PC-9 (cell line): ENCODE measurements around the gene CD3D. TPM values are rescaled to one million over a fixed set of nuclear protein-coding genes. Genes with fewer than 3 reads are reported as not detected.

Experiments used
- Bru-seq: library from RNA; stranded (reverse); fragments of 400-500 nt; gene quantifications from one replicate; lab custom pipeline; 2021; lab: Mats Ljungman, UMichigan
- BruChase-seq, 2 experiments: library from RNA; stranded (reverse); fragments of 400-500 nt; gene quantifications; one replicate each; lab custom pipeline; 2021; lab: Mats Ljungman, UMichigan
- BruUV-seq: library from RNA; stranded (reverse); fragments of 400-500 nt; replicated peaks from 2 replicates; lab custom pipeline; 2021; lab: Mats Ljungman, UMichigan
- CTCF ChIA-PET: fragments of 300-600 bp; sonication (Branson Sonifier 250); formaldehyde crosslinking; loops from one replicate; lab custom pipeline; 2022; ENCODE audit warnings: antibody characterized with exemption; lab: Charles Lee
- POLR2A ChIA-PET: fragments of 300-600 bp; sonication (Branson Sonifier 250); formaldehyde crosslinking; loops from one replicate; lab custom pipeline; 2022; ENCODE audit warnings: antibody characterized with exemption; ENCODE audit not compliant: unreplicated experiment; lab: Charles Lee
- DNase-seq, 2 experiments: peaks; one replicate each; pipeline versions ENCODE4 v3.0.0 to v3.0.0-alpha.2; 2015 to 2022; ENCODE audit warnings: mixed read lengths in 1 of 2
- H2AFZ ChIP-seq: fragments of 200-600 bp; sonication (generic); 2 replicates; pipeline ENCODE4 v1.8.1; 2017; ENCODE audit warnings: antibody characterized with exemption
- H3F3A ChIP-seq: fragments of 200-600 bp; sonication (generic); 2 replicates; pipeline ENCODE4 v1.8.1; 2017; ENCODE audit warnings: antibody characterized with exemption, mild to moderate bottlenecking, low read depth; ENCODE audit not compliant: insufficient read depth
- H3K27ac ChIP-seq: fragments of 200-600 bp; sonication (generic); 2 replicates; pipeline ENCODE4 v1.6.1; 2016; ENCODE audit warnings: mixed run types
- H3K27me3 ChIP-seq: fragments of 200-600 bp; sonication (generic); 2 replicates; pipeline ENCODE4 v1.6.1; 2016; ENCODE audit warnings: low read depth, mixed run types; ENCODE audit not compliant: insufficient read depth
- H3K36me3 ChIP-seq: fragments of 200-600 bp; sonication (generic); 2 replicates; pipeline ENCODE4 v1.6.1; 2016; ENCODE audit warnings: low read depth, mixed run types
- H3K4me1 ChIP-seq: fragments of 200-600 bp; sonication (generic); replicated peaks from 2 replicates; pipeline ENCODE4 v1.6.1; 2016; ENCODE audit warnings: mixed run types; ENCODE audit not compliant: insufficient read depth
- H3K4me2 ChIP-seq: fragments of 200-600 bp; sonication (generic); 2 replicates; pipeline ENCODE4 v1.6.1; 2017; ENCODE audit warnings: mixed run types
- H3K4me3 ChIP-seq: fragments of 200-600 bp; sonication (generic); 2 replicates; pipeline ENCODE4 v1.6.1; 2016; ENCODE audit warnings: mixed run types
- H3K79me2 ChIP-seq: fragments of 200-600 bp; sonication (generic); 2 replicates; pipeline ENCODE4 v1.6.1; 2017; ENCODE audit warnings: low read depth, mixed run types
- H3K9me2 ChIP-seq: fragments of 200-600 bp; sonication (generic); 2 replicates; pipeline ENCODE4 v1.8.1; 2017; ENCODE audit warnings: mild to moderate bottlenecking; ENCODE audit not compliant: insufficient read depth
- H3K9me3 ChIP-seq: fragments of 200-600 bp; sonication (generic); 2 replicates; pipeline ENCODE4 v1.8.1; 2016; ENCODE audit warnings: low read depth; ENCODE audit not compliant: insufficient read depth
- H4K20me1 ChIP-seq: fragments of 200-600 bp; sonication (generic); 2 replicates; pipeline ENCODE4 v1.8.1; 2017; ENCODE audit not compliant: insufficient read depth
- EZH2 ChIP-seq: fragments of 200-600 bp; sonication (generic); IDR thresholded peaks from 2 replicates; pipeline ENCODE4 v1.8.0; 2017; ENCODE audit warnings: antibody characterized with exemption, low read depth
- intact Hi-C: fragments of 100-400 bp; cut with micrococcal nuclease; formaldehyde crosslinking; loops from one replicate; pipeline ENCODE4 v1.10.0; 2022; ENCODE audit not compliant: unreplicated experiment
- long read RNA-seq: library from polyadenylated mRNA; stranded (forward); transcript quantifications from one replicate; pipeline ENCODE4 v2.0.0, GENCODE V29; 2022
- total RNA-seq: library from RNA; stranded (reverse); gene quantifications from 2 replicates; pipeline ENCODE4 v1.2.3, GENCODE V29; 2021
- TF ChIP-seq, protein P1 (sequence below): fragments of 200-600 bp; sonication (generic); conservative IDR thresholded peaks from 2 replicates; pipeline ENCODE4 v1.6.1; 2017; ENCODE audit warnings: mixed run types, antibody characterized with exemption, mild to moderate bottlenecking, moderate library complexity

Gene CD3D
- total RNA-seq, result not detected in 2 replicates
- not detected for Bru-seq, nascent RNA
- BruChase-seq, experiment 1, labeled RNA remaining after a 2-hour chase, result percentile 11 among the genes with signal in this experiment
- not detected for BruChase-seq, experiment 2, labeled RNA remaining after a 6-hour chase
- long read RNA-seq, result 0 reads

DNA sequence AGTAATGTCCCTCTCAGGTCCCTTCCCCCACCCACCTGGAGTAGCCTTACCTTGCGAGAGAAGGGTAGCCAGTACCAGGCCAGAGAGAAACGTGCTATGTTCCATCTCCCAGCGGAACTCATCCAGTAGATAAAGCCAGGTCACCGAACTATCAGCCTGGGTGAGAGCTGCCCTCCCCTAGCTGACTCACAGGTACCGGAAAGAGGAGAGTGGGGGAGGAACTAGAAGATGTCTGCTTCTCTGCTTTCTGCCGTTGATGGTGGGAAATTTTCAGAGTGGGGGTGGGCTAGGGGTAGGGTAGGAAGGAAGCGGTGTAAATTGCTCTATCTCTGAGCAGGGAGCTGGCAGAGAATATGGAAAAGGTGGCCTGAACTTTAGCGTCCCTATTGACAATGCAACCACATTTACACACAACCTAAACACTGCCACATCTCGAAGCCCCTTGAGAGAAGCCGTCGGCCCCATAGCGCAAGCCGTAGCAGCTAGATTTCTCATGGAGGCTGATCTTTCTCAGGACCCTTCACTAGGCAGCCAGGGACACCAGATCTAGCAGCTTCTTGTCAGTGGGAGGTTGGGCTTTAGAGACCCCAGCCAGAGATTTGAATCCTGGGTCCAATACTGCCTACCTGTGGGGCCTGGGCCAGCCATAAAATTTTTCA lies at the start of gene CD3D:
TSS of gene CD3D (minus strand) at position 203 of the 659 bp plus-strand sequence. CDS start at position 105, 98 bp downstream.
- no peaks in the 10 kb centered on the region for H3F3A ChIP-seq
- ChIA-PET POLR2A (no interaction called here), CTCF (interaction anchor here (0.6 kb wide), 1 partner anchor 947 kb away, joined by 5 read pairs; no protein-coding TSS in a partner anchor)
- no peak within 1 kb of the TSS for H3K27ac ChIP-seq
- no peak within 1 kb of the TSS for H3K4me3 ChIP-seq
- H3K9me2 ChIP-seq, result no peaks in the 10 kb centered on the region
- DNase-seq, result no peak
- no peaks in the 10 kb centered on the region for H4K20me1 ChIP-seq
- no peak within 1 kb of the TSS for H2AFZ ChIP-seq
- no peaks in the 10 kb centered on the region for H3K27me3 ChIP-seq
- no peak within 1 kb of the TSS for H3K4me2 ChIP-seq
- intact Hi-C loops, result no loop called here
- no peaks in the 10 kb centered on the region for H3K36me3 ChIP-seq
- TF ChIP-seq EZH2, result no peak
- TF ChIP-seq, protein P1, sequence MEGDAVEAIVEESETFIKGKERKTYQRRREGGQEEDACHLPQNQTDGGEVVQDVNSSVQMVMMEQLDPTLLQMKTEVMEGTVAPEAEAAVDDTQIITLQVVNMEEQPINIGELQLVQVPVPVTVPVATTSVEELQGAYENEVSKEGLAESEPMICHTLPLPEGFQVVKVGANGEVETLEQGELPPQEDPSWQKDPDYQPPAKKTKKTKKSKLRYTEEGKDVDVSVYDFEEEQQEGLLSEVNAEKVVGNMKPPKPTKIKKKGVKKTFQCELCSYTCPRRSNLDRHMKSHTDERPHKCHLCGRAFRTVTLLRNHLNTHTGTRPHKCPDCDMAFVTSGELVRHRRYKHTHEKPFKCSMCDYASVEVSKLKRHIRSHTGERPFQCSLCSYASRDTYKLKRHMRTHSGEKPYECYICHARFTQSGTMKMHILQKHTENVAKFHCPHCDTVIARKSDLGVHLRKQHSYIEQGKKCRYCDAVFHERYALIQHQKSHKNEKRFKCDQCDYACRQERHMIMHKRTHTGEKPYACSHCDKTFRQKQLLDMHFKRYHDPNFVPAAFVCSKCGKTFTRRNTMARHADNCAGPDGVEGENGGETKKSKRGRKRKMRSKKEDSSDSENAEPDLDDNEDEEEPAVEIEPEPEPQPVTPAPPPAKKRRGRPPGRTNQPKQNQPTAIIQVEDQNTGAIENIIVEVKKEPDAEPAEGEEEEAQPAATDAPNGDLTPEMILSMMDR, result no peak
- no peaks in the 10 kb centered on the region for H3K79me2 ChIP-seq
- H3K4me1 ChIP-seq, result no peaks in the 10 kb centered on the region
- no TSS peak for BruUV-seq
- H3K9me3 ChIP-seq, result no peaks in the 10 kb centered on the region

DNA sequence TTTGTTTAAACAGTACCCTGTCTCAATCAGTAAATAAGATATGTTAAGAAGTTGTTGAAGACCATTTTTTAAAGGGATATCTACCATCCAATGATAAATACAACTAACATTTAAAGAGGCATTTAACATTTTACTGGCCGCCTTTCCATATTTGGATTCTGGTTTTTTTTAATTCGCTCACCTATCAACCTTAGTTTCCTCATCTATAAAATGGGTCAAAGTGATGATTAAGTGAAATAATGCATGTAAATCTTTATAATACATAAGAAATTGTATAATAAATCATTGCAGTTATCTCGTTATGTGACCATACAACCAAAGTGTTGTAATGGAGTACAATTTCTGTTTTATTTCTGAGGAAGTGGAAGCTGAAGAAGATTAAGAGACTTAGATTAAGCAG lies 41.2 kb upstream of the CD3D start:
- no peaks in the 10 kb centered on the region for H3K9me2 ChIP-seq
- peaks cover 64% of the 10 kb centered on the region for H3K36me3 ChIP-seq
- no peaks in the 10 kb centered on the region; the same call in 1 of the 2 replicates for H4K20me1 ChIP-seq
- TF ChIP-seq, protein P1, result no peak
- no peak for TF ChIP-seq EZH2
- no peaks in the 10 kb centered on the region for H3K27me3 ChIP-seq
- DNase-seq, result no peak
- H3K4me1 ChIP-seq, result no peaks in the 10 kb centered on the region
- CTCF ChIA-PET, result interaction anchor here (0.6 kb wide), 1 partner anchor 185 kb away, joined by 18 read pairs; no protein-coding TSS in a partner anchor
- H3K79me2 ChIP-seq, result no peaks in the 10 kb centered on the region
- intact Hi-C loops, result no loop called here
- no peaks in the 10 kb centered on the region for H3K9me3 ChIP-seq
- no peak overlapping the region for H3K27ac ChIP-seq
- H3K4me3 ChIP-seq, result no peak overlapping the region
- no peak overlapping the region for H3K4me2 ChIP-seq
- no TSS peak for BruUV-seq
- POLR2A ChIA-PET, result no interaction called here
- no peak overlapping the region for H2AFZ ChIP-seq
- H3F3A ChIP-seq, result peaks cover 4% of the 10 kb centered on the region; the same call in 1 of the 2 replicates

DNA sequence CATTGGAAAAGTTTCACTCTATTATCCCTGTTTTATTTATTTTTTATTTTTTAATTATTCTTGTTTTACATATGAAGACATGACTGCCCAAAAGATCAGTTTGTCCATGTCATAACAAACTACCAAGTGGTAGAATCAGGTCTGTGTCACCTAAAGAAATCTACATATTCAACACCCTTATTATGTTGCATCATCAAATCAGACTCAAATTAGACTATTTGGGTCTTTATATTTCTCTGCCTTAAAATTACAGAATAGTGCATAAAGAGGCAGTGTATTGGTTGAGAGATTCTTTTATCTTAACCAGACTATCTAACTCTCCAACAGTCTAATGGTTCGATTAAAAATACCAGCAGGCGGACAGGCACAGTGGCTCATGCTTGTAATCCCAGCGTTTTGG lies 40.4 kb upstream of the CD3D start:
- CTCF ChIA-PET, result interaction anchor here (0.6 kb wide), 1 partner anchor 184 kb away, joined by 18 read pairs; no protein-coding TSS in a partner anchor
- Histone ChIP-seq H3K4me3 (no peak overlapping the region), H2AFZ (no peak overlapping the region), H3K9me3 (no peaks in the 10 kb centered on the region), H3K4me2 (no peak overlapping the region), H3K36me3 (peaks cover 71% of the 10 kb centered on the region), H3K9me2 (no peaks in the 10 kb centered on the region), H3K4me1 (no peaks in the 10 kb centered on the region), H3K27ac (no peak overlapping the region), H4K20me1 (no peaks in the 10 kb centered on the region; the same call in 1 of the 2 replicates), H3K79me2 (no peaks in the 10 kb centered on the region), H3F3A (peaks cover 4% of the 10 kb centered on the region; the same call in 1 of the 2 replicates), H3K27me3 (no peaks in the 10 kb centered on the region)
- TF ChIP-seq, protein P1, result no peak
- no peak for TF ChIP-seq EZH2
- POLR2A ChIA-PET, result no interaction called here
- BruUV-seq, result no TSS peak
- intact Hi-C loops, result no loop called here
- DNase-seq, result no peak
